ENCODE data around the gene TKFC.
A peak's percentile ranks its signal among the peaks of the same experiment; 100 is the strongest.

The TKFC gene

DNA sequence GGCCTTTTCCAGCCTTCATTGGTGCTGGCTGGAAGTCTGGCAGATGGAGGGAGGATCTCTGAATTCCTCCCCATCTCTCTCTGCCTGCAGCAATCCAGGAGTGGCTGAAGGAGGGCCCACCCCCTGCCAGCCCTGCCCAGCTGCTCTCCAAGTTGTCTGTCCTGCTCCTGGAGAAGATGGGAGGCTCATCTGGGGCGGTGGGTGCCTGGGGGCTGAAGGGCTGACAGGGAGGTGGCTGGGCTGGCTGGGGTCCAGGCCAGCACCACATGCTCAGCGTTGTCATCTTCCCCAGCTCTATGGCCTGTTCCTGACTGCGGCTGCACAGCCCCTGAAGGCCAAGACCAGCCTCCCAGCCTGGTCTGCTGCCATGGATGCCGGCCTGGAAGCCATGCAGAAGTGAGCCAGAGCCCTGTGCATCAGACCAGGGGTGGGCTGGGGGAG, 12.2 kb downstream of the TKFC start:
- no peak for DNase-seq (ENCODE audit: low read depth)

DNA sequence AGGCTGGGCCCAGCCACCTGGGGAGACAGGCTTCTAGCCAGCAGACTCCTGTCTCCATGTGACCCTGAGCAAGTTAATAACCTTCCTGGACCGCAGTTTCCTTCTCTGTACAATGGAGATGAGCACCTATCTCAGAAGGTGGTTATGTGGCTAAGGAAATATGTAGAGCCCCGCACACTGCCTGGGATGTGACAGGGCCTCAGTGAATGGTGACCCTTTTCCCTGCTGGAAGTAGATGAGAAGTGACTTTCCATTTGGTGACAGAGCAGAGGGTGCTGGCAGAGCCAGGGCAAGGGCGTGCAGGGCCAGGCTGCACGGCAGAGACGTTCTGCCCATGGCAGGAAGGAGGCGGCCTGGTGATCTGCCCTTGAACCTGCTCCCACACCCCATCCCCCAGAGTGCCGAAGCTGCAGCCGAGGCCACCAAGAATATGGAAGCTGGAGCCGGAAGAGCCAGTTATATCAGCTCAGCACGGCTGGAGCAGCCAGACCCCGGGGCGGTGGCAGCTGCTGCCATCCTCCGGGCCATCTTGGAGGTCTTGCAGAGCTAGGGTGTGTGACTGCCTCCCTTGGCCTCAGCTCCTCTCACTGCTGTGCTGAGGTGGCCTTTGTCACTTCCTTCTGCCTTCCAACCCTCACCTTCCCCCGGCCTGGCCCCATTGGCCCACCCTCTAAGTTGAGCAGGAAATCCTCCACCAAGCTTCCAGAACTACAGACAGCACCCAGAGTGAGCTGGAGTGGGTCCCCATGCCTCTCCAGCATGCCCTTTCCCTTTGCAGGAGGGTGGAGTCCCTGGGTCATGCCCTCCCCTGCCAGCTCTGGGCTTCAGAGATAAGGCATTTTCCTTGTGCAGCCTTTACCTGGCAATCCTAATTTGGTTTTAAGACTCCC, 13.2 kb downstream of the TKFC start:
- DNase-seq (ENCODE audit: low read depth) = no peak

DNA sequence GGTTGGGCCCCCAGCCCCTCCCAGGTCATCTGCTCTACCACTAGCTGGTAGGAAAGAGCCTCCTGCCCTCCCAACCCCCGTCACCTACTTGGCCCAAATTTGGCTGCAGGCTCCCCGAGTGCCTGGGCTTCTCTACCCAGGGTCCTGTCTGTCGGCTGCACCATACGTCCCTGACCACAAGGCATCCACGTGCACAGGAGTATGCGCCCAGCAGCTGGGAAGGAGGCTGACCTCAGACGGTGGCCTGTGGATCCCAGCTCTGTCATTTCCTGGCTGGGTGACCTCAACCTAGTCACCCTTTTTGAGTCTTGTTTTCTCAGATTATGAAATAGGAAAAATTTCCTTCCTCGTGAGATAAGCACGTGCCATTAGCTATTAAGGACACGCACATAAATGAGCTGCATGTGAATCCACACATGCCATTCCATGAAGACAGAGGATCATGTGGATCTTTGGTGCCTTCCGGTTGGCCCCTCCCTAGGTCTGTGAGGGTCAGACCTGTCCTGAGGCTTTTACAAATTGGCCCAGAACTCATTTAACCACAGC, 15.0 kb downstream of the TKFC start:
- DNase-seq (ENCODE audit: low read depth) = peak; percentile 55

- DNase-seq (ENCODE audit: low read depth) = no peak
Measured at GRCh38 chr11:61349189-61349751, 16.2 kb downstream of the TKFC start.

DNA sequence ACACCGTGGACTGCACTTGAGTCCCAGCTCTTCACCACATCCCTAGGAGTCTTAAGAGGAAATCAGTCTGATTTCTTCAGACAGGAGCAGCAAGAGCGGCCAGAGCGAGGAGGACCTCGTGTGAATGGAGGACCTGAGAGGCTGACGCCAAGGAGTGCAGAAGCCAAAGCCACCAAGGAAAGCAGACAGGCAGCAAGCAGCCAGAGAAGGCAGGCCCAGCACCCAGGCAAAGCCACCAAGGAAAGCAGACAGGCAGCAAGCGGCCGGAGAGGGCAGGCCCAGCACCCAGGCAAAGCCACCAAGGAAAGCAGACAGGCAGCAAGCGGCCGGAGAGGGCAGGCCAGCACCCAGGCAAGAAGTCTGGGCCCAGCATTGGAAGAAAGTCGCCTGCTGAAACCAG, 16.9 kb downstream of the TKFC start:
- no peak for DNase-seq (ENCODE audit: low read depth)

- no peak for DNase-seq (ENCODE audit: low read depth)
Measured at GRCh38 chr11:61350336-61350735, 17.3 kb downstream of the TKFC start.

- DNase-seq (ENCODE audit: low read depth) = no peak
Measured at GRCh38 chr11:61350803-61351202, 17.8 kb downstream of the TKFC start.

- DNase-seq (ENCODE audit: low read depth) = no peak
Measured at GRCh38 chr11:61352038-61352437, 19.0 kb downstream of the TKFC start.

DNA sequence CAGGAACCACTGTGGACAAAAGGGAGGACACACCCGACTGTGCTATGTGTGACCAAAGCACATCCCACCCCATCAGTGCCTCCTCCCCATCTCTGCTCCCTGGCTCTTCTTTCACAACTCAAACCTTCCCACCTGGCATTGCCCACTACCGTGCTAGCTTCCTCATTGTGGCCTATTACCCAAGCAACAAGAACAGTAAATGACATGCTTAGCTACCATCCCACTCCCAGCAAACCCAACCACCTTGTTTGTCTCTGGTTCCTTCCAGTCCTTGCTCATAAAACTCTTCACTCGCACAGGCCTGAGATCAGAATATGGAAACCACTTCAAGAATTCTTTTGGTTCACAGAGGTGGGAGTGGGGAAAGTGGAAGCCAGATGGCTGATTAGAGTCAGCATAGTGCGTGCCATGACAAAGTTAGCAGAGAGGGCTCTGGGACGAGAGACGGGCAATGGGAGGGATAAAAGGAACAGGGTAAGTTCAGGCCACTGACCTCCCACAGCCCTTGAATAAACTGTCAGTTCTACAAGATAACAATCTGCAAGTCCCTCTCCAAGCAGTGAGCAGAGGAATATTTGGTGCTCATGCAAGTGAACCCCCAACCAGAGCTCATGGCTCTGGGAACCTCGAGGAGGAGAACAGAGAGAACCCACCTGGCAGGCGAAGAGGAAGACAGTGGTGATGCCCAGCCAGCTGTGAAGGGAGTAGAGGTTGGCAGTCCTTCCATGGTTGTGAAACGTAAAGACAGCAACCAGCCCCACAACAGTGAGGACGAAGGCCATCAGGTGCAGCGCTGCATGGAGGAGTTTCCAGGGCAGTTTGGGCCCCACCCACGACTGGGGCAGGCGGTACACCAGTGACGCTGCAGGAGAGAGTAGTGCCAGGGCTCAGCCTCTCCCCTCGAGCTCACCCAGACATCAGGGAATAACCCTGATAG, 20.4 kb downstream of the TKFC start:
- DNase-seq (ENCODE audit: low read depth) = no peak

- no peak for DNase-seq (ENCODE audit: low read depth)
Measured at GRCh38 chr11:61354208-61354607, 21.2 kb downstream of the TKFC start.

DNA sequence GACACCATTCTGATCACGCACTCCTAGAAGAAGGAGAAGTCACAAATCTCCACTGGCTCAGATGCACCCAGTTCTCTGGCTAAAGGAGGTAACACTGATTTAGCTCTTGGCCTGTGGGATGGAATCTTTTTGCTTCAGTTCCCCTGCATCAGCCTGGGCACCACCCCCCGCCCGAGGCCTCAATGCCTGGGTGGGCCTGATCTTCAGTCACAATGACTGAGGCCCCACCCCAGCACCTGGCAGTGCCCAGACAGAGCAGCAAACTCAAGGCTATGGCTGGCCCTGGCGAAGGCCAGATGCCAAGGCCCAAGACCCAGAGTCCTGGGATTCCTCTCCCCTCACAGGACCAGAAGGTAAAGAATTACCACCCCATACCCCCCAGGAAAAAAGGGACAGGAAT, 23.7 kb downstream of the TKFC start:
- no peak for DNase-seq (ENCODE audit: low read depth)

- DNase-seq (ENCODE audit: low read depth) = no peak
Measured at GRCh38 chr11:61357233-61357893, 24.3 kb downstream of the TKFC start.

GRCh38 chr11:61357894-61358239, 24.8 kb downstream of the TKFC start:
- no peak for DNase-seq (ENCODE audit: low read depth)

DNA sequence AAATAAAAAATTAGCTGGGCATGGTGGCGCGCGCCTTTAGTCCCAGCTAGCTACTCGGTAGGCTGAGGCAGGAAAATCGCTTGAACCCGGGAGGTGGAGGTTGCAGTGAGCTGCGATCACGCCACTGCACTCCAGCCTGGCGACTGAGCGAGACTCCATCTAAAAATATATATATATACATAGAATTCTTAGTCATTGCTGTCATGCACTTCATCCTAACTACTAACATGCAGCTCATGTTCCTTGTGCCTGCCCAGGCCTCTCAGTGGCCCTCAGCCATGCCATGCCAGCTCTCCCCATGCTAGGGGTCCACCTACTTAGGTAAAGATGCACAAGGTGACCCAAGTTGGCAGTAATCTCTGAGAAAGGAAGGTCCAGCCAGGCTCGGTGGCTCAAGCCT, 25.5 kb downstream of the TKFC start:
- DNase-seq (ENCODE audit: low read depth) = no peak

DNA sequence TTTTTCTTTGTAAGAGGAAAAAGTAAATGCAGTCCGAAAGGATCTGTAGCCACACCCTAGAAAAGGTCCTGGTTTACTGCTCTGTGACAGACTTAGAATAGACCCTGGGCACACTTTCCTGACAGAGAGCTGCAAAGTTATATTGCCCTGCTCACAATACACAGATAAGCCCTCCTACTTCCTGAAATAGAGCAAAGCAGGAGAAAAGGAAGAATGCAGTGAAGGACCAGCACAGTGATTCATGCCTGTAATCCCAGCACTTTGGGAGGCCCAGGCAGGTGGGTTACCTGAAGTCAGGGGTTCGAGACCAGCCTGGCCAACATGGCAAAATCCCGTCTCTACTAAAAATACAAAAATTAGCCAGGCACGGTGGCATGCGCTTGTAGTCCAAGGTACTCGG, 26.5 kb downstream of the TKFC start:
- no peak for DNase-seq (ENCODE audit: low read depth)

DNA sequence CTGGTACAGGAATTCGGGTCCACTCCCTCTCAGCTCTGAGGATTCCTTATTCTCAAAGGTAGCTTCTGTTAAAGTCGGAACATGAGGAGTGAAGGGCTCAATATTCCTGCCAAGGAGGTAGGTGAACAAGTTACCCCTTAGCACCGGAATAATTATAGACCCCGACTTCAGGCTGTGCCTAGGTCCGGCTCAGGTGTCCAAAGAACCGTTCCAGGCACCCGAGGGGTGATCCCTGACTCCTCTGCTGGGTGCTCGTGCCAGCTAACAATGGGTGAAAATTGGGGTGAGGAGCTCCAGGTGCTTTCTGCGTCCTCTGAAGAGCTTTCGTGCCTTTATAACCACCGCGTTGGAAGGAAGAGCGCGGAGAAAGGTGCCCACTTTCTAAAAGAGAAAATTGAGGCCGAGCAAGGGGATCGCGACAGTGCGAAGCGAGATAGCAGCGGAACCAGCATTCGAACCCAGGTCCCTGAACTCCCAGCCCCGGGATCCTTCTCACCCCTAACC, 28.3 kb downstream of the TKFC start:
- no peak for DNase-seq (ENCODE audit: low read depth)

GRCh38 chr11:61361741-61362541, 28.9 kb downstream of the TKFC start, which contains the start of the genes CYB561A3 and TMEM138:
TSS of gene CYB561A3 (minus strand) at chr11:61361882. CDS start at chr11:61356713, 5,169 bp downstream.
TSS of gene TMEM138 (plus strand) at chr11:61362374. CDS start at chr11:61364391, 2,017 bp downstream.
- peak; percentile 94 for DNase-seq (ENCODE audit: low read depth)

DNA sequence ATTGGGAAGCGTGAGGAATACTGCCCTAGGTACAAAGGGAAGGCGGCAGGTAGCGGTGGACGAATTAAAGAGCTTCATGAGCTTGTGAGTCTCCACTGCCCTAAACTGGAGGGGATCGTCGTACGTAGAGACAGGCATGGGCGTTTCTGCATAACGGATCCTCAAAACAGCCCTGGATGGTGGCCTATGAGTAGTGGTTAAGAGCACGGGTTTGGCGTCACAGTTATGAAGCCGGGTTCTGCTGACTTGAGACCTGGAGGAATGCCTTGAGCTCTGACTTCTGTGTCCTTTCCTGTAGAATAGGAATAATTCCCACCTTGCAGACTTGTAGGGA, 29.5 kb downstream of the TKFC start:
- peak; percentile 76 for DNase-seq (ENCODE audit: low read depth)

GRCh38 chr11:61364012-61364675, 31.1 kb downstream of the TKFC start:
- no peak for DNase-seq (ENCODE audit: low read depth)

DNA sequence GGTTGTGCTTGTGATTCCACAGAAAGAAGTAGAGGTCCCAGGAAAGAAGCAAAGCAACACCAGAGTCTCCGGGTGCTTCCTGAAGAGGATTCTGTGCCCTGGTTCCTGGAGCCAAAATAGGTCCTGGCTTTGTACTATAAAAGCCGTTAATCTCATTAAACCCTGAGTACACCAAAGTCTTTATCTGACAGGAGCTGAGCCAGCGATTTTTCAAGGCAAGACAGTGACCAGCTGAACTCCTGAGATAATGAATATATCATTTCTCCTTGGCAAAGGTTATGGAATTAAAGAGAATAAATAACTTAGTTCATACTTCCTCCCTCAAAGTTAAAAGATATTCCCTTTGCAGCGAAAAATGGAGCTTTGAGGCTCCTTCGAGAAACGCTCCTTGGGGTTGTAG, 34.4 kb downstream of the TKFC start:
- DNase-seq (ENCODE audit: low read depth) = no peak
